A673 (cell line): Measurements from ENCODE around the gene ASIC3.

Experiments
- CTCF ChIP-seq: fragments of 300-800, 200-600 bp; sonication (generic); conservative IDR thresholded peaks from 2 replicates; pipeline ENCODE4 v1.5.1; 2017; ENCODE audit warnings: low read depth, mild to moderate bottlenecking, antibody characterized with exemption, low read length, moderate library complexity, mixed read lengths
- EZH2 ChIP-seq: fragments of 200-600 bp; sonication (generic); IDR thresholded peaks from 2 replicates; pipeline ENCODE4 v1.6.1; 2017; ENCODE audit warnings: borderline replicate concordance, low read depth, mild to moderate bottlenecking, mixed read lengths, antibody characterized with exemption, low read length; ENCODE audit not compliant: poor library complexity, severe bottlenecking

- no peak for TF ChIP-seq CTCF
- no peak for TF ChIP-seq EZH2
These were observed 19.3 kb upstream of the ASIC3 start for GRCh38 chr7:151028948-151029501.
